ENCODE measurements around the gene RAD51B. TPM values are rescaled to one million over a fixed set of nuclear protein-coding genes. Genes with fewer than 3 reads are reported as not detected.

Gene RAD51B
- total and polyA plus RNA-seq, 2 of the 13 experiments (the other 11 are each of a cell fraction or from before 2014, with no cell fraction given) = 7.0 to 9.5 TPM

GRCh38 chr14:68728342-68729106 is 908.9 kb downstream of the RAD51B start (continued):
- TF ChIP-seq TCF7L2 (IDR thresholded peaks at IDR 0.05; ENCODE audit: low read depth, low read length) (peak; percentile 63; the same call in 1 of the 2 replicates), SOX5 (CRISPR knock-in tag; IDR thresholded peaks at IDR 0.05; ENCODE audit: borderline replicate concordance) (peak; percentile 69; the same call in 1 of the 2 replicates), NCOA2 (CRISPR knock-in tag; IDR thresholded peaks at IDR 0.05) (peak; percentile 82), SP2 (CRISPR knock-in tag; IDR thresholded peaks at IDR 0.05) (no peak), SATB2 (CRISPR knock-in tag; IDR thresholded peaks at IDR 0.05) (no peak), ZFY (CRISPR knock-in tag; IDR thresholded peaks at IDR 0.05) (no peak), SOX6 (IDR thresholded peaks at IDR 0.05) (no peak), SOX6 (CRISPR knock-in tag; IDR thresholded peaks at IDR 0.05) (peak; percentile 70), FOXA1 (IDR thresholded peaks at IDR 0.05) (no peak), FOXA1 (CRISPR knock-in tag; IDR thresholded peaks at IDR 0.05) (peak; percentile 74), NFATC3 (CRISPR knock-in tag; IDR thresholded peaks at IDR 0.05) (no peak), ZNF567 (CRISPR knock-in tag; IDR thresholded peaks at IDR 0.05; ENCODE audit: borderline replicate concordance) (no peak), ZNF563 (CRISPR knock-in tag; IDR thresholded peaks at IDR 0.05) (no peak), ATAD3A (CRISPR knock-in tag; IDR thresholded peaks at IDR 0.05) (no peak), RFXANK (CRISPR knock-in tag; IDR thresholded peaks at IDR 0.05) (no peak), CC2D1A (CRISPR knock-in tag; IDR thresholded peaks at IDR 0.05) (no peak), TBP (CRISPR knock-in tag; IDR thresholded peaks at IDR 0.05) (no peak), NFKBIZ (CRISPR knock-in tag; IDR thresholded peaks at IDR 0.05) (no peak), NR2C2 (CRISPR knock-in tag; IDR thresholded peaks at IDR 0.05; ENCODE audit: borderline replicate concordance) (no peak; the same call in 1 of the 2 replicates), HMG20A (CRISPR knock-in tag; IDR thresholded peaks at IDR 0.05; ENCODE audit: borderline replicate concordance) (peak; percentile 90; the same call in 1 of the 2 replicates)
- TF ChIP-seq, protein P1, sequence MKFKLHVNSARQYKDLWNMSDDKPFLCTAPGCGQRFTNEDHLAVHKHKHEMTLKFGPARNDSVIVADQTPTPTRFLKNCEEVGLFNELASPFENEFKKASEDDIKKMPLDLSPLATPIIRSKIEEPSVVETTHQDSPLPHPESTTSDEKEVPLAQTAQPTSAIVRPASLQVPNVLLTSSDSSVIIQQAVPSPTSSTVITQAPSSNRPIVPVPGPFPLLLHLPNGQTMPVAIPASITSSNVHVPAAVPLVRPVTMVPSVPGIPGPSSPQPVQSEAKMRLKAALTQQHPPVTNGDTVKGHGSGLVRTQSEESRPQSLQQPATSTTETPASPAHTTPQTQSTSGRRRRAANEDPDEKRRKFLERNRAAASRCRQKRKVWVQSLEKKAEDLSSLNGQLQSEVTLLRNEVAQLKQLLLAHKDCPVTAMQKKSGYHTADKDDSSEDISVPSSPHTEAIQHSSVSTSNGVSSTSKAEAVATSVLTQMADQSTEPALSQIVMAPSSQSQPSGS (CRISPR knock-in tag; IDR thresholded peaks at IDR 0.05) = no peak
- TF ChIP-seq, protein P2, sequence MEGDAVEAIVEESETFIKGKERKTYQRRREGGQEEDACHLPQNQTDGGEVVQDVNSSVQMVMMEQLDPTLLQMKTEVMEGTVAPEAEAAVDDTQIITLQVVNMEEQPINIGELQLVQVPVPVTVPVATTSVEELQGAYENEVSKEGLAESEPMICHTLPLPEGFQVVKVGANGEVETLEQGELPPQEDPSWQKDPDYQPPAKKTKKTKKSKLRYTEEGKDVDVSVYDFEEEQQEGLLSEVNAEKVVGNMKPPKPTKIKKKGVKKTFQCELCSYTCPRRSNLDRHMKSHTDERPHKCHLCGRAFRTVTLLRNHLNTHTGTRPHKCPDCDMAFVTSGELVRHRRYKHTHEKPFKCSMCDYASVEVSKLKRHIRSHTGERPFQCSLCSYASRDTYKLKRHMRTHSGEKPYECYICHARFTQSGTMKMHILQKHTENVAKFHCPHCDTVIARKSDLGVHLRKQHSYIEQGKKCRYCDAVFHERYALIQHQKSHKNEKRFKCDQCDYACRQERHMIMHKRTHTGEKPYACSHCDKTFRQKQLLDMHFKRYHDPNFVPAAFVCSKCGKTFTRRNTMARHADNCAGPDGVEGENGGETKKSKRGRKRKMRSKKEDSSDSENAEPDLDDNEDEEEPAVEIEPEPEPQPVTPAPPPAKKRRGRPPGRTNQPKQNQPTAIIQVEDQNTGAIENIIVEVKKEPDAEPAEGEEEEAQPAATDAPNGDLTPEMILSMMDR (CRISPR knock-in tag; IDR thresholded peaks at IDR 0.05) = no peak
- TF ChIP-seq, protein P3, sequence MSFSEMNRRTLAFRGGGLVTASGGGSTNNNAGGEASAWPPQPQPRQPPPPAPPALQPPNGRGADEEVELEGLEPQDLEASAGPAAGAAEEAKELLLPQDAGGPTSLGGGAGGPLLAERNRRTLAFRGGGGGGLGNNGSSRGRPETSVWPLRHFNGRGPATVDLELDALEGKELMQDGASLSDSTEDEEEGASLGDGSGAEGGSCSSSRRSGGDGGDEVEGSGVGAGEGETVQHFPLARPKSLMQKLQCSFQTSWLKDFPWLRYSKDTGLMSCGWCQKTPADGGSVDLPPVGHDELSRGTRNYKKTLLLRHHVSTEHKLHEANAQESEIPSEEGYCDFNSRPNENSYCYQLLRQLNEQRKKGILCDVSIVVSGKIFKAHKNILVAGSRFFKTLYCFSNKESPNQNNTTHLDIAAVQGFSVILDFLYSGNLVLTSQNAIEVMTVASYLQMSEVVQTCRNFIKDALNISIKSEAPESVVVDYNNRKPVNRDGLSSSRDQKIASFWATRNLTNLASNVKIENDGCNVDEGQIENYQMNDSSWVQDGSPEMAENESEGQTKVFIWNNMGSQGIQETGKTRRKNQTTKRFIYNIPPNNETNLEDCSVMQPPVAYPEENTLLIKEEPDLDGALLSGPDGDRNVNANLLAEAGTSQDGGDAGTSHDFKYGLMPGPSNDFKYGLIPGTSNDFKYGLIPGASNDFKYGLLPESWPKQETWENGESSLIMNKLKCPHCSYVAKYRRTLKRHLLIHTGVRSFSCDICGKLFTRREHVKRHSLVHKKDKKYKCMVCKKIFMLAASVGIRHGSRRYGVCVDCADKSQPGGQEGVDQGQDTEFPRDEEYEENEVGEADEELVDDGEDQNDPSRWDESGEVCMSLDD (CRISPR knock-in tag; IDR thresholded peaks at IDR 0.05; ENCODE audit: borderline replicate concordance) = no peak
- TF ChIP-seq, protein P4, sequence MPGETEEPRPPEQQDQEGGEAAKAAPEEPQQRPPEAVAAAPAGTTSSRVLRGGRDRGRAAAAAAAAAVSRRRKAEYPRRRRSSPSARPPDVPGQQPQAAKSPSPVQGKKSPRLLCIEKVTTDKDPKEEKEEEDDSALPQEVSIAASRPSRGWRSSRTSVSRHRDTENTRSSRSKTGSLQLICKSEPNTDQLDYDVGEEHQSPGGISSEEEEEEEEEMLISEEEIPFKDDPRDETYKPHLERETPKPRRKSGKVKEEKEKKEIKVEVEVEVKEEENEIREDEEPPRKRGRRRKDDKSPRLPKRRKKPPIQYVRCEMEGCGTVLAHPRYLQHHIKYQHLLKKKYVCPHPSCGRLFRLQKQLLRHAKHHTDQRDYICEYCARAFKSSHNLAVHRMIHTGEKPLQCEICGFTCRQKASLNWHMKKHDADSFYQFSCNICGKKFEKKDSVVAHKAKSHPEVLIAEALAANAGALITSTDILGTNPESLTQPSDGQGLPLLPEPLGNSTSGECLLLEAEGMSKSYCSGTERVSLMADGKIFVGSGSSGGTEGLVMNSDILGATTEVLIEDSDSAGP (CRISPR knock-in tag; IDR thresholded peaks at IDR 0.05; ENCODE audit: borderline replicate concordance) = no peak

All from HepG2 (cell line).